ENCODE results near the gene TLX2.

DNA sequence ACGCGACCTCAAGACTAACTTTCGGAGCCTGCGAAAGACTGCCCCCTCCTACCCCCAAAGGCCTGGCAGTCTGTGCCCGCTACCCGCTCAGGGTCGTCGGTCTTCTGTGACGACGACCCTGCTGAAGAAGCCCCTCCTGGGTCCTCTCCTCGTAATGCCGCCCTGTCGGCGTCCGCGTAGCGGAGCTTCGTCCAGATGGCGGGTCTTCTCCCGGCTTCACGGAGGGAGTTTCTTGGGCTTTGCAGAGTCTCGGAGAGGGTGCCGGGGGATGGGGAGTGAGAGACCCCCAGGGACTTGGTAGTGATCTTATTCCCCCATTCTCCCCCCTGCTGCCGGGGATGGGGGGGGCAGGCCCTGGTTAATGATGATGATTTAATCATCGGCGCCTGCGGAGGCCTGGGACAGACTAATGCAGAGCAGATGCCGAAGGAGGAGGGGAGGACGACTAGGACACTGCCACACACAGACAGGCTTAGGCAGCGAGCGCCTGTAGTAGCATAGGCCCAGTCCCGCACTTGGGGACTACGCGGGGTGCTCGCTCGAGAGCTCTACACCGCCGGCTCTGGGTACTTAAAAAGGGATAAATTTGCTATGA, 6.2 kb upstream of the TLX2 start:
- no peak for TF ChIP-seq POLR2A (IDR thresholded peaks at IDR 0.05; ENCODE audit: low read length)
- TF ChIP-seq, protein P1, sequence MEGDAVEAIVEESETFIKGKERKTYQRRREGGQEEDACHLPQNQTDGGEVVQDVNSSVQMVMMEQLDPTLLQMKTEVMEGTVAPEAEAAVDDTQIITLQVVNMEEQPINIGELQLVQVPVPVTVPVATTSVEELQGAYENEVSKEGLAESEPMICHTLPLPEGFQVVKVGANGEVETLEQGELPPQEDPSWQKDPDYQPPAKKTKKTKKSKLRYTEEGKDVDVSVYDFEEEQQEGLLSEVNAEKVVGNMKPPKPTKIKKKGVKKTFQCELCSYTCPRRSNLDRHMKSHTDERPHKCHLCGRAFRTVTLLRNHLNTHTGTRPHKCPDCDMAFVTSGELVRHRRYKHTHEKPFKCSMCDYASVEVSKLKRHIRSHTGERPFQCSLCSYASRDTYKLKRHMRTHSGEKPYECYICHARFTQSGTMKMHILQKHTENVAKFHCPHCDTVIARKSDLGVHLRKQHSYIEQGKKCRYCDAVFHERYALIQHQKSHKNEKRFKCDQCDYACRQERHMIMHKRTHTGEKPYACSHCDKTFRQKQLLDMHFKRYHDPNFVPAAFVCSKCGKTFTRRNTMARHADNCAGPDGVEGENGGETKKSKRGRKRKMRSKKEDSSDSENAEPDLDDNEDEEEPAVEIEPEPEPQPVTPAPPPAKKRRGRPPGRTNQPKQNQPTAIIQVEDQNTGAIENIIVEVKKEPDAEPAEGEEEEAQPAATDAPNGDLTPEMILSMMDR (IDR thresholded peaks at IDR 0.05), result no peak
- TF ChIP-seq RFX5 (IDR thresholded peaks at IDR 0.05), result no peak
- no peak for TF ChIP-seq JUN (IDR thresholded peaks at IDR 0.05)
- TF ChIP-seq, protein P2, sequence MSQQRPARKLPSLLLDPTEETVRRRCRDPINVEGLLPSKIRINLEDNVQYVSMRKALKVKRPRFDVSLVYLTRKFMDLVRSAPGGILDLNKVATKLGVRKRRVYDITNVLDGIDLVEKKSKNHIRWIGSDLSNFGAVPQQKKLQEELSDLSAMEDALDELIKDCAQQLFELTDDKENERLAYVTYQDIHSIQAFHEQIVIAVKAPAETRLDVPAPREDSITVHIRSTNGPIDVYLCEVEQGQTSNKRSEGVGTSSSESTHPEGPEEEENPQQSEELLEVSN (IDR thresholded peaks at IDR 0.05; ENCODE audit: borderline replicate concordance, low read depth), result no peak
- no peak for TF ChIP-seq EP300 (IDR thresholded peaks at IDR 0.05)
- TF ChIP-seq HOXA7 (CRISPR knock-in tag; IDR thresholded peaks at IDR 0.05), result no peak
- TF ChIP-seq CBX8 (IDR thresholded peaks at IDR 0.05), result no peak
- TF ChIP-seq, protein P3, sequence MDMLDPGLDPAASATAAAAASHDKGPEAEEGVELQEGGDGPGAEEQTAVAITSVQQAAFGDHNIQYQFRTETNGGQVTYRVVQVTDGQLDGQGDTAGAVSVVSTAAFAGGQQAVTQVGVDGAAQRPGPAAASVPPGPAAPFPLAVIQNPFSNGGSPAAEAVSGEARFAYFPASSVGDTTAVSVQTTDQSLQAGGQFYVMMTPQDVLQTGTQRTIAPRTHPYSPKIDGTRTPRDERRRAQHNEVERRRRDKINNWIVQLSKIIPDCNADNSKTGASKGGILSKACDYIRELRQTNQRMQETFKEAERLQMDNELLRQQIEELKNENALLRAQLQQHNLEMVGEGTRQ (IDR thresholded peaks at IDR 0.05), result no peak
- no peak for TF ChIP-seq BHLHE40 (IDR thresholded peaks at IDR 0.05; ENCODE audit: low read depth, low read length)
- TF ChIP-seq MYC (IDR thresholded peaks at IDR 0.05; ENCODE audit: borderline replicate concordance, low read length), result no peak

Measured in A549 (cell line).